ENCODE measurements around the gene TAF12. TPM values are rescaled to one million over a fixed set of nuclear protein-coding genes. Genes with fewer than 3 reads are reported as not detected.
"Not testable (repeated sequence)": the region's sequence is repeated elsewhere in the genome, so short reads cannot be mapped to it uniquely, and the experiment has no call there.

The TAF12 gene
- total RNA-seq, 1 experiment from 2014 or later = 72.3 TPM

DNA sequence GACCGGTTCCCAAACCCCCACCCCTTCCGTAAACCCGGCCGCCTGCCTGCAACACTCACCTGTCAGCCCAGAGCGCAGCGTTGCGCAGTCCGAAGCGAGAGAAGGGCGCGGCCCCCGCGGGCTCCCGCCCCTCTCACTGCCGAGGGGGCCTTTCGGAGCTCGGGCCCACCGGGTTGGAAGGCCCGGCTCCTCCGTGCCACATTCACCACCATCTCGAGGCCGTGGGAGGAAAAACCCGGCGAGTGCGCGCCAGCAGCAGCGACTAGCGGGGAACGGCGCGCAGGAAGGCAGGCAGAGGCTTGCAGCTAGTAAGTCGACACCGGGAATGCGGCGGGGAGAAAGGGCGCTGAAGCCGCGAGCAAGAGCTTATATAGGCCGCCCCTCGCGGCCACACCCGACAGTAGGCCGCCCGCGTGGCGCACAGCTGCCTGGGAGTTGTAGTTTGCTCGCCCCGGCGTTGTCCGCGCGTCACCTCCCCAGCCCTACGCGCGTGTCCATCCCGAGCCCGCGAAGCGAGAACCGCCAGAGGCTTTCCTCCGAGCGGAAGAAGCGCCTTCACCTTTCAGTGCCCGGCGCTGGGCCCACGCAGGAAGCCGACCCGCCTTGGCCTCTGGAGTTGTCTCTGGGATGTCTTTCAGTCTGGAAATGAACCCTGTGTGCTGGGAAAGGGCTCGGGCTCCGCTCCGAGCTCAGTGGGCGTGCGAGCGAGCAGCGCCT, 61.2 kb downstream of the TAF12 start:
- H3K27me3 ChIP-seq (ENCODE audit: control insufficient read depth, insufficient read depth, low read length) = peaks cover 3% of the 10 kb centered on the region; the same call in 1 of the 2 replicates
- peaks cover 27% of the 10 kb centered on the region for H3K36me3 ChIP-seq (replicated peaks; ENCODE audit: control insufficient read depth, insufficient read depth, low read length)
- peak overlapping the region; percentile 99 for H3K4me3 ChIP-seq (ENCODE audit: insufficient read depth, low read depth, low read length)
- peak; percentile 97 for DNase-seq

DNA sequence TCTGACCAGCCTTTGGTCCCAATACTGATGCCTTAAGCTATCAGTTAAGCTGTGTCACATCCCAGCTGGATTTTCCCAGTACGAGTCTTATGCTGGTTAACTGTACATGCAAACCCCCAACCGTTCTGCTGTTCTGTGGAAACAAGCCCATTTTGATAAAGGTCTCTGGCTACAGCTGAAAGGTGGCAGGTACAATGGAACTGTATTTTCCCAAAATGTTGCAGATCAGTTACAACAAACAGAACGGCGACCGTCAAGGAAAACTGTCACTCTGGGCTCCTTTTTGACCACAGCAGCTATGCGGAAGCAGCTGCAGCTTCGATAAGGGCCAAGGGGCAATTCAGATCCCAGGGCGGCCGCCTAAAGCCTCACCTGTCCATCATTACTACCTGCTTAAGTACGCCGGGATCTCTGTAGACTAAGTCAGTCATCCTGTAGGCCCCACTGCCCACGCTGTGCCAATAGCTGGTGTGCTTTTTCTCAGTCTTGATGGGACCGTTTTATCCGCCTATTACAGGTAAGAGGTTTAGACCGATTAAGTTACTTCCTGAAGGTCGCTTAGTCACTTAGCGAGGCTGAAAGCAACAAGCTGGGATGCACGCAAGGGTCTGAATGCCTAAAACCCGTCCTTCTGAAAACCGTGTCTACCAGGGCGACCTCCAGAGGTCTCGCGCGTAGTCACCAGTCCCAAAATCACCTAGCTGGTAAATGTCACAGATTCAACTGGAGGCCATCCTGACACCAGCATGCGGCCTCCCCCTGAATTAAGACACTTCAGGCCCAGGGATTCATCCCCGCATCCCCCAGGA, 61.9 kb downstream of the TAF12 start:
- Histone ChIP-seq H3K27me3 (ENCODE audit: control insufficient read depth, insufficient read depth, low read length) (peaks cover 3% of the 10 kb centered on the region; the same call in 1 of the 2 replicates), H3K4me3 (ENCODE audit: insufficient read depth, low read depth, low read length) (peak overlapping the region; percentile 99), H3K36me3 (replicated peaks; ENCODE audit: control insufficient read depth, insufficient read depth, low read length) (peaks cover 27% of the 10 kb centered on the region)
- no peak for DNase-seq

DNA sequence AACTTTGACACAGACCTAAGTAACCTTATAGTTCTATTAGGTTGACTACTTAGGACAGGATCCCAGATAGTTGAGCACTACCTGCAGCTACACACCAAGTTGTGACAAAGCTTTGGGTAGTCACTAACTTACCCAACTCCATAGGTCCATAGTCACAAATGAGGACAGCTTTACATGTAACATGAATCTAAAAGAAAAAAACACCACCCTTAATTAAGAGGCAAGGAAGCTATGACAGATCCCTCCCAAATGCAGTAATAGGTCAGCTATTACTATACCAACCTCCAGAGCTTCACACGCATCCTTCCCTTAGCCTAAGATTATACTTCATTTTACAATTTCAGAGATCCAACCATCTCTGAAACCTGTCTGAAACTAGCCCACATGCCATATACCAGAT, 63.5 kb downstream of the TAF12 start:
- Histone ChIP-seq H3K27me3 (ENCODE audit: control insufficient read depth, insufficient read depth, low read length) (peaks cover 3% of the 10 kb centered on the region; the same call in 1 of the 2 replicates), H3K36me3 (replicated peaks; ENCODE audit: control insufficient read depth, insufficient read depth, low read length) (peaks cover 29% of the 10 kb centered on the region), H3K4me3 (ENCODE audit: insufficient read depth, low read depth, low read length) (no peak overlapping the region)
- DNase-seq = no peak

DNA sequence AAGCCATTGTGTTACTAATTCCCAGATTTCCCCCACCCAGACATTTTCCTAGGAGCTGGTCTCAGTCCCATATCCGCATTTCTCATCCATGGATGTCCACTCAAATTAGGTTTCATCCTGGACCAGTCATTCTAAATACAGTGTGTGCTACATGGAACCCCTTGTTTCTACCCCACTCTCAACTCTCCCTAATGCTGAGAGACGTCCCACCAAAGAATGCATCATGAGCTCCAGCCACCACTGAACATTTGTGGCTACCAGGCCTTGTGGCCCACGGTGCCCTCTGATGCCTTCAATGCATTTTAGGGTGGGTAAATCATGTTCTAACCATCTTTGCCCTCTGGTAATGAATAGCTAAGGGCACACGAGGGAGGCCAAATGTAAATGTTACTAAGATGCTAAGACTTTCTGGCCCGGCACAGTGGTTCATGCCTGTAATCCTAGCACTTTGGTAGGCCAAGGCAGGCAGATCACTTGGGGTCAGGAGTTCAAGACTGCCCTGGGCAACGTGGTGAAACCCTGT, 64.1 kb downstream of the TAF12 start:
- H3K36me3 ChIP-seq (replicated peaks; ENCODE audit: control insufficient read depth, insufficient read depth, low read length) = peaks cover 29% of the 10 kb centered on the region
- no peak overlapping the region for H3K4me3 ChIP-seq (ENCODE audit: insufficient read depth, low read depth, low read length)
- DNase-seq = no peak
- peaks cover 3% of the 10 kb centered on the region; the same call in 1 of the 2 replicates for H3K27me3 ChIP-seq (ENCODE audit: control insufficient read depth, insufficient read depth, low read length)

DNA sequence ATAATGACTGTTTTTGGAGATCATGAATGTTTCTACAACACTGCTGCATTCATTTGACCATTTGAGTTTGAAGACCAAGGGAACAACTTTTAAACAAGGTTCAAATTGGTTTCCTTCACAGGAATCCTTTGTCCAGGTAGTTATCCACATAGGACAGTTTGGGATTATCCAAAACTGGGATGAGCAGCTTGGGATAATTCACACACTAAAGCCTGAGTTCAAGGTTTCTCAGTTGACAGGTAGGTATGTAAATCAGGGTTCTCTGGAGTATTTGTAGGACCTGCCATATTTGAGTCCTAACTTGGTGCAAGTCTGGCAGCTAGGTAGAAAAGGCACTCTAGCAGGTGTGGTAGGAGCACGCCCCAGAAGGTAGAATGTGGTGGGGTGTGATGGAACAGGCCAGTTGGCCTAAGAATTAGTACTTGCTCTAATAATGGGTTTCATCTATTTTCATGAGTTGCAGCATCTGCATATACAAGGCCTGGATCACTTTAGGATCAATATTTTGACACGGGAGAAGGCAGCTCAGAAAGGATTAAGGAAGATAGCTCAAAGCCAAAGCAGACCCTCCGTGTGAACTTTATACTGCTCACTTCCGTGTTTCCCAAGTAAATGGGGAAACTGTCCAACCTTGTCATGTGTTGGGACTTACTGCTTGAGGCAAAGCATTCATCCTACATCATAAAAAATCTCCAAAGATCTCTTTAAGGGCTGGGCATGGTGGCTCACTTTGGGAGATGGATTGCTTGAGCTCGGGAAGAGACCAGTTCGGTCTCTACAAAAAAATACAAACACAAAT, 64.9 kb downstream of the TAF12 start:
- DNase-seq = no peak
- peaks cover 29% of the 10 kb centered on the region for H3K36me3 ChIP-seq (replicated peaks; ENCODE audit: control insufficient read depth, insufficient read depth, low read length)

DNA sequence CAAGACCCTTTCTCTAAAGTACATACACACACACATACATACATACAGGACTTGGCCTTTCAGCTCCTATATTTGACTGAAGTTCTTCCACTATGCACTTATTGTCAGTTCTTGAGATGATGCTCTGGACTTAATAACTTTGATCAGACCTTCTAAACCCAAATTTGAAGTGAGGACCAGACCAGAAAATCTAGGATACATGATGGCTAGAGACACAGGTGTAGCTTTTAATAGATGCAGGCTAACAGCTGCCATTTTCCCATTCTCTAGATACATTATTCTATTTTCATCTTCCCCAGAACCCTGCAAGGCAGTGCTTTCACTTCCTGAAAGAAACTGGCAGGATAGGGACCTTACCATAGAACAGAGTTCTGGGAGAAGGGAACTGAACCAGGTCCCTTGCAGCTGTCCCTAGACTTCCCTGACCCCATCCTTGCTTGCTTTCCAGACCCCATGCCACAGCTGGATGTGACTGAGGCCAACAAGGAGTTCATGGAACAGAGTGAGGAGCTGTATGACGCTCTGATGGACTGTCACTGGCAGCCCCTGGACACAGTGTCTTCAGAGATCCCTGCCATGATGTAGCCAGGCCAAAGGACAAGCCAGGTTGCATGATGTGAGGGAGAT, 65.7 kb downstream of the TAF12 start:
- peaks cover 29% of the 10 kb centered on the region for H3K36me3 ChIP-seq (replicated peaks; ENCODE audit: control insufficient read depth, insufficient read depth, low read length)
- H3K27me3 ChIP-seq (ENCODE audit: control insufficient read depth, insufficient read depth, low read length) = no peaks in the 10 kb centered on the region; the same call in 1 of the 2 replicates
- peak; percentile 49 for DNase-seq

More for the DNA sequence above, 64.9 kb downstream of the TAF12 start:
- H3K4me3 ChIP-seq (ENCODE audit: insufficient read depth, low read depth, low read length) = no peak overlapping the region
- peaks cover 3% of the 10 kb centered on the region; the same call in 1 of the 2 replicates for H3K27me3 ChIP-seq (ENCODE audit: control insufficient read depth, insufficient read depth, low read length)

DNA sequence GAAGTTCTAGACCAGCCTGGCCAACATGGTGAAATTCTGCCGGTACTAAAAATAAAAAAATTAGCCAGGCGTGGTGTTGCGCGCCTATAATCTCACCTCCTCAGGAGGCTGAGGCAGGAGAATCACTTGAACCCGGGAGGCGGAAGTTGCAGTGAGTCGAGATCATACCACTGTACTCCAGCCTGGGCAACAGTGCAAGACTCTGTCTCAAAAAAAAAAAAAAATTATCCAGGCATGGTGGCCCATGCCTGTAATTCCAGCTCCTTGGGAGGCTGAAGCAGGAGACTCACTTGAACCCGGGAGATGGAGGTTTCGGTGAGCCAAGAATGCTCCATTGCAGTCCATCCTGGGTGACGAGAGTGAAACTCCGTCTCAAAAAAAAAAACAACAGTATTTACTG, 69.3 kb downstream of the TAF12 start:
- Histone ChIP-seq H3K27me3 (ENCODE audit: control insufficient read depth, insufficient read depth, low read length) (no peaks in the 10 kb centered on the region), H3K4me3 (ENCODE audit: insufficient read depth, low read depth, low read length) (no peak overlapping the region), H3K36me3 (replicated peaks; ENCODE audit: control insufficient read depth, insufficient read depth, low read length) (peaks cover 14% of the 10 kb centered on the region)
- no peak for DNase-seq

More for the DNA sequence above, 65.7 kb downstream of the TAF12 start:
- H3K4me3 ChIP-seq (ENCODE audit: insufficient read depth, low read depth, low read length) = no peak overlapping the region

DNA sequence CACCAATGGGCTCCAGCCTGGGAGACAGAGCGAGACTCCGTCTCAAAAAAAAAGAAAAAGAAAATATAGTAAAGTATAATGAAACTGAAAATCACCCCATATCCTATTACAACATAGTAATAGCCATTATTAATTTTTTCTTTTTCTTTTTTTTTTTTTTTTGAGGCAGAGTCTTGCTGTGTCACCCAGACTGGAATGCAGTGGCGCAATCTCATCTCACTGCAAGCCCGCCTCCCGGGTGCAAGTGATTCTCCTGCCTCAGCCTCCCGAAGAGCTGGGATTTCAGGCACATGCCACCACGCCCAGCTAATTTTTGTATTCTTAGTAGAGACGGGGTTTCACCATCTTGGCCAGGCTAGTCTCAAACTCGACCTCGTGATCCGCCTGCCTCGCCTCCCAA, 70.0 kb downstream of the TAF12 start:
- not testable (repeated sequence) for DNase-seq; H3K27me3 ChIP-seq (ENCODE audit: control insufficient read depth, insufficient read depth, low read length); H3K4me3 ChIP-seq (ENCODE audit: insufficient read depth, low read depth, low read length)
- peaks cover 13% of the 10 kb centered on the region for H3K36me3 ChIP-seq (replicated peaks; ENCODE audit: control insufficient read depth, insufficient read depth, low read length)

DNA sequence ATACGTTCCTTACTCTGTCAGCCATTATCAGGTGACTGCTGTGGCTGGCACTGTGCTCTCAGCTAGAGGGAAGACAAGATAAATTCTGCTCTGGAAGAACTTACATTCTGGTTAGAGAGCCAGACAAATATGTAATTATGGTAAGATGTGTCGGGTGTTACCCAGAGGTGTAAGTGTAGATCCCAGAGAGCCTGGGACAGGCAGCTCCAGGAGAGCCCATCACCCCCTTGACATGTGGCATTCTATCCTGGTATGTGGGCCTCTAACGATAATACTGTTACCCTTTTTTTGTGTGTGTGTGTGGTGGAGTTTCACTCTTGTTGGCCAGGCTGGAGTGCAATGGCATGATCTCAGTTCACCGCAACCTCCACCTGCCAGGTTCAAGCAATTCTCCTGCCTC, 71.0 kb downstream of the TAF12 start:
- H3K36me3 ChIP-seq (replicated peaks; ENCODE audit: control insufficient read depth, insufficient read depth, low read length) = peaks cover 14% of the 10 kb centered on the region
- no peaks in the 10 kb centered on the region for H3K27me3 ChIP-seq (ENCODE audit: control insufficient read depth, insufficient read depth, low read length)
- DNase-seq = no peak
- no peak overlapping the region for H3K4me3 ChIP-seq (ENCODE audit: insufficient read depth, low read depth, low read length)

DNA sequence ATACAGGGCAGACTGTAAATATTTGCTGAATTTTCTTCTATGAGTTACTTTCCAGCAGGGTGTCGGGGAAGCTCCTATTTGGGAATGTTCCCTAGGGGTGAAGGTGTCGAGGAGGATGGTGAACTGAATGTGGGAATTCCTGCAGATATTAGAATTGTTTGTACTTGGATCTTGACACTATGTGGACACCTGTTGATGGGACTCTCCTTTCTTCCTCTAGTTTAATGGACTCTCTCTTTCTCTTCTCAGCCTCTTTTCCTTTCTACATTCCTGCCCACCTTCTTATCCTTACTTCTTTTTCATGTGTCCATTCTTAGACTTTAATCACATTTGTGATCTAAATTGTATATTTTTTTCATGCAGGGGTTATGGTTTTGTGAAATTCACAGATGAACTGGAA, 75.9 kb downstream of the TAF12 start:
- DNase-seq = peak; percentile 2
- no peaks in the 10 kb centered on the region for H3K27me3 ChIP-seq (ENCODE audit: control insufficient read depth, insufficient read depth, low read length)
- peaks cover 21% of the 10 kb centered on the region for H3K36me3 ChIP-seq (replicated peaks; ENCODE audit: control insufficient read depth, insufficient read depth, low read length)
- H3K4me3 ChIP-seq (ENCODE audit: insufficient read depth, low read depth, low read length) = no peak overlapping the region

DNA sequence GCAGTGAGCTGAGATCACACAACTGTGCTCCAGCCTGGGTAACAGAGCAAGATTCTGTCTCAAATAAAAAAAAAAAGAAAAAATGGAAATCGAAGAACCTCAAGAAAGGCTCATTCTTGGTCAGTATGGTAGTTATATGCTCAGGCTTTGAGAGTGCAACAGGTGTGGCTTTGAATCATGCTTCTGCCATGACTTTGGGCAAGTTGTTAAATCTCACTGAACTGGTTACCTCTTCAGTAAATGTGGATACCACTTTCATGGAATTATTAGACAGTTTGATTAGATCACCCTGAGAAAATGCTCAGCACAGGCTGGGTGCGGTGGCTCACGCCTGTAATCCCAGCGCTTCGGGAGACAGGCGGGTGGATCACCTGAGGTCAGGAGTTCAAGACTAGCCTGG, 77.1 kb downstream of the TAF12 start:
- DNase-seq = no peak
- peaks cover 21% of the 10 kb centered on the region for H3K36me3 ChIP-seq (replicated peaks; ENCODE audit: control insufficient read depth, insufficient read depth, low read length)
- H3K27me3 ChIP-seq (ENCODE audit: control insufficient read depth, insufficient read depth, low read length) = no peaks in the 10 kb centered on the region
- H3K4me3 ChIP-seq (ENCODE audit: insufficient read depth, low read depth, low read length) = no peak overlapping the region

DNA sequence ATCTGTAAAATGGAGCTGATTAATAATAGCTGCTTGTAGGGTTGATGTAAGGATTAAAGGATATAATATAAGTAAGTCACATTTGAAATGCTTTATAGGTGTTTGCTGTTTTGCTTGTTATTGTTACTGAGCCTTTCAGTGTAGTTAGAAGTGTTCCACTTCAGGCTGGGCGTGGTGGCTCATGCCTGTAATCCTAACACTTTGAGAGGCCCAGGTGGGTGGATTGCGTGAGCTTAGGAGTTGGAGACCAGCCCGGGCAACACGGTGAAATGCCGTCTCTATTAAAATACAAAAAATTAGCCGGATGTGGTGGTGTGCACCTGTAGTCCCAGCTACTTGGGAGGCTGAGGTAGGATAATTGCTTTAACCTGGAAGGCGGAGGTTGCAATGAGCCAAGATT, 77.8 kb downstream of the TAF12 start:
- no peak overlapping the region for H3K4me3 ChIP-seq (ENCODE audit: insufficient read depth, low read depth, low read length)
- no peaks in the 10 kb centered on the region for H3K27me3 ChIP-seq (ENCODE audit: control insufficient read depth, insufficient read depth, low read length)
- peaks cover 26% of the 10 kb centered on the region for H3K36me3 ChIP-seq (replicated peaks; ENCODE audit: control insufficient read depth, insufficient read depth, low read length)
- DNase-seq = no peak

DNA sequence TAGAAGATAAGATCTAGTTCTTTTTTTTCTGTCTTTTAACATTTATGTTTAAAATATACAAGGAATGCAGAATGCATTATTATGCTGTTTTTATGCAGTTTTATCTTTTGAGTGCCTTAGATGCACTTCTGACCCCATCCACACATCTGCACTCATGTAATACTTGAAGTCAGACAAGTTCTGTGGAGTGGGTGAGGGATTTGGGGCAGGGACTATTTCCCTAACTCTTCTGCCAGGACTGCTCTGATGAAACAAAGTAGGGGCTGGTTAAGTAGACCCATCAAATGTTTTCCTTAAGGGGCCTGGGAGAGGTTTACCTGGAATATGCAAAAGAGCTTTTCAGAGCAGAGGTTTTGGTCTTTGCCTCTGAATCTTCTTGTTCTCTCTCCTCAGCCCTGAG, 78.6 kb downstream of the TAF12 start:
- no peak for DNase-seq
- H3K36me3 ChIP-seq (replicated peaks; ENCODE audit: control insufficient read depth, insufficient read depth, low read length) = peaks cover 28% of the 10 kb centered on the region
- no peaks in the 10 kb centered on the region for H3K27me3 ChIP-seq (ENCODE audit: control insufficient read depth, insufficient read depth, low read length)
- H3K4me3 ChIP-seq (ENCODE audit: insufficient read depth, low read depth, low read length) = no peak overlapping the region

DNA sequence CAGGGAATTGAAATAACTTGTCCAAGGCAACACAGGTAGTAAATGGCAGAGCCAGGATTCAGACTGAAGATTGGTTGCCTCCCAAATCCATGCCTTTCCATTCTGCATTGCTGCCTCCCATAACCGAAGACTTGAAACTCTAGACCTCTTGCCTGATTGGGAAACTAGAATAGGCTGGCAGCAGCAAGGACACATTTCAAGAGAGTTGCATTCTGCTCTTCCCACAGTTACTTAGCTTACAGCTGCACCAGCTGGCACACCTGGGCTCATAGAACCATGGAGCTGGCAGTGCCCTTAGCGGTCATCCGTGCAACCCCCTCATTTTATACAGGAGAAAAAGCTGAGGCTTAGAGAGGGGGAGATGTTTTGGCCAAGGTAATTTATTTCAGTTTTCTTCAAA, 82.0 kb downstream of the TAF12 start:
- Histone ChIP-seq H3K27me3 (ENCODE audit: control insufficient read depth, insufficient read depth, low read length) (no peaks in the 10 kb centered on the region), H3K36me3 (replicated peaks; ENCODE audit: control insufficient read depth, insufficient read depth, low read length) (peaks cover 22% of the 10 kb centered on the region), H3K4me3 (ENCODE audit: insufficient read depth, low read depth, low read length) (no peak overlapping the region)
- DNase-seq = no peak

Data from H7 (cell line).